Measurements from ENCODE around the gene IFIT1B. TPM values are rescaled to one million over a fixed set of nuclear protein-coding genes. Genes with fewer than 3 reads are reported as not detected.
"Not testable (repeated sequence)": the region's sequence is repeated elsewhere in the genome, so short reads cannot be mapped to it uniquely, and the experiment has no call there.

IFIT1B gene
- total RNA-seq, 1 experiment from 2014 or later, result not detected

GRCh38 chr10:89329151-89329550 is 48.7 kb upstream of the IFIT1B start (continued):
- TF ChIP-seq ATF3 (CRISPR knock-in tag; conservative IDR thresholded peaks at IDR 0.05), result no peak
- TF ChIP-seq PRRX2 (CRISPR knock-in tag; IDR thresholded peaks at IDR 0.05), result no peak
- no peak for TF ChIP-seq ZNF281 (CRISPR knock-in tag; IDR thresholded peaks at IDR 0.05)
- no peak for TF ChIP-seq RORB (CRISPR knock-in tag; IDR thresholded peaks at IDR 0.05)
- no peak for TF ChIP-seq PREB (CRISPR knock-in tag; IDR thresholded peaks at IDR 0.05; ENCODE audit: borderline replicate concordance)
- no peak for TF ChIP-seq ZMAT4 (CRISPR knock-in tag; IDR thresholded peaks at IDR 0.05)

- H3K27ac Mint-ChIP-seq; DNase-seq (ENCODE audit: low spot score); H3K36me3 Mint-ChIP-seq; ATAC-seq; POLR2A ChIA-PET; H3K27me3 Mint-ChIP-seq (ENCODE audit: low read depth); H3K4me3 Mint-ChIP-seq; H3K9me3 Mint-ChIP-seq: not testable (repeated sequence)
- peaks cover 61% of the 10 kb centered on the region for H3K4me1 Mint-ChIP-seq
- CTCF ChIA-PET, result interaction anchor here (1.2 kb wide), 1 partner anchor 17 kb away, joined by 3 read pairs; no protein-coding TSS in a partner anchor
Observed at GRCh38 chr10:89330014-89330413, 47.8 kb upstream of the IFIT1B start.

- Mint-ChIP-seq H3K4me3 (no peak overlapping the region), H3K4me1 (peaks cover 61% of the 10 kb centered on the region), H3K27ac (peak overlapping the region; percentile 48), H3K27me3 (ENCODE audit: low read depth) (no peaks in the 10 kb centered on the region), H3K9me3 (no peaks in the 10 kb centered on the region; the same call in 1 of the 2 replicates), H3K36me3 (no peaks in the 10 kb centered on the region)
- ChIA-PET CTCF (interaction anchor here (1.2 kb wide), 1 partner anchor 16 kb away, joined by 3 read pairs; no protein-coding TSS in a partner anchor), POLR2A (no interaction called here)
- no peak for TF ChIP-seq ATF2 (CRISPR knock-in tag; IDR thresholded peaks at IDR 0.05; ENCODE audit: borderline replicate concordance, low read depth)
- TF ChIP-seq MLX (CRISPR knock-in tag; IDR thresholded peaks at IDR 0.05), result no peak
- ATAC-seq (no peak), DNase-seq (ENCODE audit: low spot score) (no peak)
Observed at GRCh38 chr10:89330537-89331212, 47.2 kb upstream of the IFIT1B start.

GRCh38 chr10:89331487-89332122 is 46.3 kb upstream of the IFIT1B start:
- peaks cover 61% of the 10 kb centered on the region for H3K4me1 Mint-ChIP-seq
- POLR2A ChIA-PET; H3K36me3 Mint-ChIP-seq; CTCF ChIA-PET; H3K27ac Mint-ChIP-seq; ATAC-seq; H3K9me3 Mint-ChIP-seq; H3K27me3 Mint-ChIP-seq (ENCODE audit: low read depth); DNase-seq (ENCODE audit: low spot score); H3K4me3 Mint-ChIP-seq: not testable (repeated sequence)
- TF ChIP-seq ZNF121 (CRISPR knock-in tag; IDR thresholded peaks at IDR 0.05), result peak; percentile 76

Measured in WTC11 (cell line).